K562 (cell line): ENCODE data around the gene UBR4. TPM values are rescaled to one million over a fixed set of nuclear protein-coding genes. Genes with fewer than 3 reads are reported as not detected.

Experiments
- ATAC-seq: fragments of 200-7000 bp; cut with Tn5 transposase; 3 replicates; pipeline ENCODE4 v1.9.1; 2020; ENCODE audit warnings: moderate library complexity
- BruUV-seq: library from RNA; stranded (reverse); fragments of 400-500 nt; replicated peaks from 2 replicates; lab custom pipeline; 2021; lab: Mats Ljungman, UMichigan
- CTCF ChIA-PET: fragments of 300-600 bp; formaldehyde crosslinking; extraction: SDS; loops from one replicate; lab custom pipeline; 2021; ENCODE audit warnings: low intra/inter-chr PET ratio; lab: Yijun Ruan, JAX
- POLR2A ChIA-PET: fragments of 300-600, 350-650 bp; sonication (Branson Sonifier 250); formaldehyde crosslinking; extraction: SDS; loops from one replicate; lab custom pipeline; 2021; ENCODE audit warnings: antibody characterized with exemption, inconsistent platforms; lab: Yijun Ruan, JAX
- DNase-seq, 4 experiments: peaks; one replicate each; pipeline versions ENCODE4 v3.0.0 to v3.0.0-alpha.2; 2011 to 2018; ENCODE audit warnings: low spot score in 3 of 4, mixed read lengths in 3 of 4; ENCODE audit errors: extremely low read depth in 1 of 4
- FAIRE-seq: peaks from 2 replicates; lab custom pipeline; 2011; peaks lifted over from hg19 to GRCh38; lab: Jason Lieb, UNC
- H2AFZ ChIP-seq: 2 replicates; pipeline ENCODE4 v1.6.0; 2011; ENCODE audit warnings: low read depth, low read length, control low read depth, inconsistent platforms
- H3K27ac ChIP-seq: fragments of 200-600 bp; 3 replicates; pipeline ENCODE4 v1.8.0; 2011; ENCODE audit warnings: low read depth, mild to moderate bottlenecking, control low read depth, inconsistent platforms, low read length, moderate library complexity, mixed read lengths; ENCODE audit errors: extremely low read depth
- H3K27me3 ChIP-seq, 2 experiments: fragments of 300-600 bp in 1 of 2; 2 replicates in 1 of 2; 3 replicates in 1 of 2; pipeline versions ENCODE4 v1.6.0 to v1.8.0; 2011; ENCODE audit warnings: inconsistent platforms in 2 of 2, low read length in 2 of 2, mild to moderate bottlenecking in 1 of 2, mixed read lengths in 1 of 2, moderate library complexity in 1 of 2; ENCODE audit not compliant: control insufficient read depth in 2 of 2, insufficient read depth in 2 of 2
- H3K36me3 ChIP-seq: fragments of 300-600 bp; 3 replicates; pipeline ENCODE4 v1.8.0; 2011; ENCODE audit warnings: mild to moderate bottlenecking, low read length, inconsistent platforms; ENCODE audit not compliant: control insufficient read depth, insufficient read depth
- H3K4me1 ChIP-seq, 2 experiments: fragments of 200-600 bp in 1 of 2; replicated peaks in 1 of 2; 2 replicates in 1 of 2; 3 replicates in 1 of 2; pipeline versions ENCODE4 v1.5.1 to v1.8.0; 2011; ENCODE audit warnings: inconsistent platforms in 2 of 2, low read length in 2 of 2, mild to moderate bottlenecking in 1 of 2, mixed read lengths in 1 of 2, moderate library complexity in 1 of 2; ENCODE audit not compliant: control insufficient read depth in 2 of 2, insufficient read depth in 2 of 2
- H3K4me2 ChIP-seq: 2 replicates; pipeline ENCODE4 v1.6.1; 2011; ENCODE audit warnings: low read length, control low read depth, inconsistent platforms, mixed read lengths; ENCODE audit not compliant: insufficient read depth
- H3K4me3 ChIP-seq: fragments of 200-600 bp; sonication (generic), shearing (Covaris generic); 2 replicates; pipeline ENCODE4 v1.5.1; 2016; ENCODE audit warnings: control low read depth, inconsistent platforms
- H3K79me2 ChIP-seq: fragments of 200-600 bp; 3 replicates; pipeline ENCODE4 v1.8.0; 2011; ENCODE audit warnings: low read length, inconsistent platforms; ENCODE audit not compliant: control insufficient read depth, insufficient read depth
- H3K9ac ChIP-seq, 2 experiments: 2 replicates each; pipeline versions ENCODE4 v1.6.0 to v1.6.1; 2011; ENCODE audit warnings: low read depth in 2 of 2, low read length in 2 of 2, control low read depth in 1 of 2, inconsistent platforms in 1 of 2, mild to moderate bottlenecking in 1 of 2, mixed read lengths in 1 of 2; ENCODE audit not compliant: insufficient read depth in 1 of 2
- H3K9me1 ChIP-seq: one replicate; pipeline ENCODE4 v1.6.0; 2011; ENCODE audit warnings: inconsistent platforms, mild to moderate bottlenecking, low read length, moderate library complexity; ENCODE audit not compliant: control insufficient read depth, insufficient read depth
- H3K9me3 ChIP-seq: replicated peaks from 2 replicates; pipeline ENCODE4 v1.5.1; 2011; ENCODE audit warnings: low read depth, low read length, inconsistent platforms; ENCODE audit not compliant: control insufficient read depth, insufficient read depth
- H4K20me1 ChIP-seq: replicated peaks from 2 replicates; pipeline ENCODE4 v1.6.1; 2011; ENCODE audit warnings: low read length, inconsistent platforms, mixed read lengths; ENCODE audit not compliant: control insufficient read depth, insufficient read depth
- POLR2AphosphoS5 ChIP-seq: IDR thresholded peaks from 2 replicates; pipeline ENCODE4 v1.6.1; 2011; ENCODE audit warnings: mild to moderate bottlenecking, low read depth, low read length, moderate library complexity; ENCODE audit not compliant: control insufficient read depth, insufficient read depth
- TSC22D4 ChIP-seq: fragments of 450-650 bp; IDR thresholded peaks from 2 replicates; pipeline ENCODE4 v1.6.1; 2016; ENCODE audit warnings: missing genetic modification characterization, missing biosample characterization, control low read depth
- ZBTB33 ChIP-seq: sonication (generic); formaldehyde crosslinking; IDR thresholded peaks from 2 replicates; pipeline ENCODE4 v1.8.1; 2023; ENCODE audit warnings: mild to moderate bottlenecking, missing genetic modification reagents
- WGBS: fragments of 100-300 bp; shearing (Covaris generic); methylation state at CpG from one replicate; pipeline ENCODE4 v1.1.6; 2016; ENCODE audit warnings: low coverage, mixed read lengths; ENCODE audit not compliant: insufficient coverage; ENCODE audit errors: missing lambda C conversion rate; 5-methylcytosine and 5-hydroxymethylcytosine counted together
- in situ Hi-C: fragments of 300-500 bp; cut with MboI; formaldehyde crosslinking; loops from 4 replicates; pipeline ENCODE4 v1.15.0; 2018; ENCODE audit warnings: inconsistent platforms, mixed read lengths
- intact Hi-C: fragments of 100-400 bp; cut with micrococcal nuclease; formaldehyde crosslinking; loops from 2 replicates; pipeline ENCODE4 v1.14.2; 2022
- polyA plus RNA-seq, 8 experiments: library from polyadenylated mRNA; depleted of rRNA in 4 of 8; stranded (reverse) in 5 of 8; unstranded in 3 of 8; fragments of >200 nt; fragmentation: Nextera tagmentation in 2 of 8; fragmentation: Illumina TruSeq in 1 of 8; extraction: Ambion mirVana in 2 of 8; extraction: Trizol in 1 of 8; gene quantifications; 2 replicates each; pipeline versions ENCODE4 v1.2.1 to v1.2.3, GENCODE V29; 2011 to 2014; ENCODE audit warnings: inconsistent platforms in 1 of 8, missing spikeins in 1 of 8
- total RNA-seq, 7 experiments: library from RNA; depleted of rRNA in 6 of 7; stranded (reverse); fragments of >200 nt in 6 of 7; fragmentation: Illumina TruSeq in 2 of 7; extraction: Trizol in 2 of 7; gene quantifications; 2 replicates each; pipeline versions ENCODE4 v1.2.1 to v1.2.3, GENCODE V29; 2011 to 2021; ENCODE audit warnings: low replicate concordance in 1 of 7

Gene UBR4
- total and polyA plus RNA-seq, 9 of the 15 experiments (the other 6 are each of a cell fraction or from before 2014, with no cell fraction given) = 55.4 to 277 (median 123) TPM

DNA sequence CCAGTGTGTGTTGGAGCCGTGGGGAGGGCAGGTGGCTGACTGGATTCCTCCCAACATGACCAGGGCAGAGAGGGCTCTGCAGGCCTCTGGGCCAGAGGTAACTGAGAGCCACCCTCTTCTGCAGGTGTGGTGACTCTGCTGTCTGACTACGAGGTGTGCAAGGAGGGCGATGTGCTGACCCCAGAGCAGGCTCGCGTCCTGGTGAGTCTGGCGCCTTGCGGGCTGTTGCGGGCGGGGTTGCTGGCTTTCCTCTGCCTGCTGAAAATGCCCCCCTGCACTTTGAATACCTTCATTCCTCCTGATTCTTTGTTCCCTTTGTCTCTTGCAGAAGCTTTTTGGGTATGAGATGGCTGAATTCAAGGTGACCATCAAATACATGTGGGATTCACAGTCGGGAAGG is 48.3 kb upstream of the UBR4 start:
- no peak overlapping the region for H3K4me2 ChIP-seq
- H3K27ac ChIP-seq = no peak overlapping the region
- peaks cover 33% of the 10 kb centered on the region for H3K79me2 ChIP-seq
- peaks cover 6 to 18% of the 10 kb centered on the region in 2 experiments; a peak in 4 of 5 replicates for H3K4me1 ChIP-seq
- CTCF ChIA-PET = no interaction called here
- H3K9ac ChIP-seq = peak overlapping the region in 1 of 2 experiments; percentile 54; a peak in 1 of 4 replicates
- no peak for FAIRE-seq
- DNase-seq = peak in 1 of 4 experiments; percentile 14
- H3K27me3 ChIP-seq = no peaks in the 10 kb centered on the region
- ATAC-seq = no peak
- TF ChIP-seq TSC22D4 (tag) (no peak), POLR2AphosphoS5 (0 out of 2 replicates have a peak, but pooled peaks have one; percentile 16), ZBTB33 (0 out of 2 replicates have a peak, but pooled peaks have one; percentile 30)
- POLR2A ChIA-PET = interaction anchor here (1.1 to 3.7 kb wide), 3 partner anchors 12 to 54 kb away, joined by 3 to 19 read pairs (median 4); no protein-coding TSS in a partner anchor
- H3K9me1 ChIP-seq = peaks cover 2% of the 10 kb centered on the region
- in situ Hi-C loops (no loop called here), intact Hi-C loops (no loop called here)
- H3K9me3 ChIP-seq = no peaks in the 10 kb centered on the region
- peaks cover 10% of the 10 kb centered on the region for H4K20me1 ChIP-seq
- WGBS = 88% methylated on average over 10 of the region's 10 CpGs
- H3K4me3 ChIP-seq = no peak overlapping the region
- H3K36me3 ChIP-seq = peaks cover 77% of the 10 kb centered on the region
- no TSS peak for BruUV-seq
- no peak overlapping the region for H2AFZ ChIP-seq
